Measurements from ENCODE around the gene INTS3.

Gene INTS3

GRCh38 chr1:153727463-153728304 is at the start of gene INTS3:
Gene INTS3 (plus strand): TSS chr1:153728050. CDS start chr1:153728635, 585 bp downstream.
- peaks cover 9% of the 10 kb centered on the region; the same call in 1 of the 2 replicates for H3K4me1 ChIP-seq (ENCODE audit: control insufficient read depth, insufficient read depth, low read length)
- peak within 1 kb of the TSS; percentile 97 for H3K27ac ChIP-seq (ENCODE audit: low read depth, low read length)
- 0 out of 2 replicates have a peak, but pooled peaks cover 9% of the 10 kb centered on the region for H3K36me3 ChIP-seq (ENCODE audit: control insufficient read depth, insufficient read depth, low read length)
- peak within 1 kb of the TSS; percentile 88 for H3K9ac ChIP-seq (ENCODE audit: low read depth, low read length)
- H3K27me3 ChIP-seq (ENCODE audit: control insufficient read depth, insufficient read depth, low read length): no peaks in the 10 kb centered on the region
- H3K4me3 ChIP-seq (ENCODE audit: low read depth, low read length): peak within 1 kb of the TSS; percentile 86
- H3K9me3 ChIP-seq (ENCODE audit: control insufficient read depth, insufficient read depth, low read length): no peaks in the 10 kb centered on the region

DNA sequence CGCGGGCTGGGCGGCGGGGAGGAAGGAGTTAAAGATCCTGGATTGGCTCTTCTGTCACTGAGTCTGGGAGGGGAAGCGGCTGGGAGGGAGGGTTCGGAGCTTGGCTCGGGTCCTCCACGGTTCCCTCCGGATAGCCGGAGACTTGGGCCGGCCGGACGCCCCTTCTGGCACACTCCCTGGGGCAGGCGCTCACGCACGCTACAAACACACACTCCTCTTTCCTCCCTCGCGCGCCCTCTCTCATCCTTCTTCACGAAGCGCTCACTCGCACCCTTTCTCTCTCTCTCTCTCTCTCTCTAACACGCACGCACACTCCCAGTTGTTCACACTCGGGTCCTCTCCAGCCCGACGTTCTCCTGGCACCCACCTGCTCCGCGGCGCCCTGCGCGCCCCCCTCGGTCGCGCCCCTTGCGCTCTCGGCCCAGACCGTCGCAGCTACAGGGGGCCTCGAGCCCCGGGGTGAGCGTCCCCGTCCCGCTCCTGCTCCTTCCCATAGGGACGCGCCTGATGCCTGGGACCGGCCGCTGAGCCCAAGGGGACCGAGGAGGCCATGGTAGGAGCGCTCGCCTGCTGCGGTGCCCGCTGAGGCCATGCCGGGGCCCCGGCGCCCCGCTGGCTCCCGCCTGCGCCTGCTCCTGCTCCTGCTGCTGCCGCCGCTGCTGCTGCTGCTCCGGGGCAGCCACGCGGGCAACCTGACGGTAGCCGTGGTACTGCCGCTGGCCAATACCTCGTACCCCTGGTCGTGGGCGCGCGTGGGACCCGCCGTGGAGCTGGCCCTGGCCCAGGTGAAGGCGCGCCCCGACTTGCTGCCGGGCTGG is 49.1 kb upstream of the INTS3 start, which contains the start of gene NPR1:
Gene NPR1 (plus strand): TSS at position 170 of the 818 bp plus-strand sequence. CDS start 421 bp downstream, at position 591.
- H3K27ac ChIP-seq (ENCODE audit: low read depth, low read length): no peak within 1 kb of the TSS
- no peaks in the 10 kb centered on the region for H3K36me3 ChIP-seq (ENCODE audit: control insufficient read depth, insufficient read depth, low read length)
- H3K9me3 ChIP-seq (ENCODE audit: control insufficient read depth, insufficient read depth, low read length): no peaks in the 10 kb centered on the region
- H3K27me3 ChIP-seq (ENCODE audit: control insufficient read depth, insufficient read depth, low read length): peaks cover 41% of the 10 kb centered on the region
- no peak within 1 kb of the TSS for H3K9ac ChIP-seq (ENCODE audit: low read depth, low read length)
- H3K4me3 ChIP-seq (ENCODE audit: low read depth, low read length): peak within 1 kb of the TSS; percentile 66
- peaks cover 7% of the 10 kb centered on the region for H3K4me1 ChIP-seq (ENCODE audit: control insufficient read depth, insufficient read depth, low read length)

- H3K27me3 ChIP-seq (ENCODE audit: control insufficient read depth, insufficient read depth, low read length): peaks cover 41% of the 10 kb centered on the region
- peaks cover 7% of the 10 kb centered on the region for H3K4me1 ChIP-seq (ENCODE audit: control insufficient read depth, insufficient read depth, low read length)
- peak overlapping the region; percentile 66 for H3K4me3 ChIP-seq (ENCODE audit: low read depth, low read length)
These were observed 48.3 kb upstream of the INTS3 start for GRCh38 chr1:153679337-153680119.

DNA sequence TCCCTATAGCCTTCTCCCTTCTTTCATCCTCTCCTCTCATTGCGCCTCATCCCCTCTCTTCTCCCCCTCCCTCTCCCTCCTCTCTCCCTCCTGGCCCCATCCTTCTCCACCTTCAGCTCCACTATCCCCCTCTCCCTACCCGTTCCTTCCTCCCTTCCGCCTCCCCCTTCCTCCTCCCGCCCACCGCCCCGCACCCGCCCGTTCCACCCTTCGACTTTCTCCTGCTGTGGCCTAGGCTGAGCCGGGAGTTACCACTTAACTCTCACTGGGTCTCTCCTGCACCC is 47.8 kb upstream of the INTS3 start:
- peaks cover 7% of the 10 kb centered on the region for H3K4me1 ChIP-seq (ENCODE audit: control insufficient read depth, insufficient read depth, low read length)
- H3K4me3 ChIP-seq (ENCODE audit: low read depth, low read length): peak overlapping the region; percentile 66
- H3K9ac ChIP-seq (ENCODE audit: low read depth, low read length): no peak overlapping the region
- no peaks in the 10 kb centered on the region for H3K36me3 ChIP-seq (ENCODE audit: control insufficient read depth, insufficient read depth, low read length)
- H3K9me3 ChIP-seq (ENCODE audit: control insufficient read depth, insufficient read depth, low read length): no peaks in the 10 kb centered on the region
- no peak overlapping the region for H3K27ac ChIP-seq (ENCODE audit: low read depth, low read length)
- peaks cover 41% of the 10 kb centered on the region for H3K27me3 ChIP-seq (ENCODE audit: control insufficient read depth, insufficient read depth, low read length)

More at GRCh38 chr1:153679337-153680119, 48.3 kb upstream of the INTS3 start:
- H3K9me3 ChIP-seq (ENCODE audit: control insufficient read depth, insufficient read depth, low read length): no peaks in the 10 kb centered on the region
- no peak overlapping the region for H3K27ac ChIP-seq (ENCODE audit: low read depth, low read length)
- no peak overlapping the region for H3K9ac ChIP-seq (ENCODE audit: low read depth, low read length)
- H3K36me3 ChIP-seq (ENCODE audit: control insufficient read depth, insufficient read depth, low read length): no peaks in the 10 kb centered on the region

GRCh38 chr1:153682730-153683129 is 45.1 kb upstream of the INTS3 start:
- Histone ChIP-seq H3K4me3 (ENCODE audit: low read depth, low read length) (no peak overlapping the region), H3K9me3 (ENCODE audit: control insufficient read depth, insufficient read depth, low read length) (no peaks in the 10 kb centered on the region), H3K4me1 (ENCODE audit: control insufficient read depth, insufficient read depth, low read length) (peaks cover 7% of the 10 kb centered on the region), H3K27me3 (ENCODE audit: control insufficient read depth, insufficient read depth, low read length) (peaks cover 40% of the 10 kb centered on the region), H3K36me3 (ENCODE audit: control insufficient read depth, insufficient read depth, low read length) (0 out of 2 replicates have a peak, but pooled peaks cover 3% of the 10 kb centered on the region), H3K9ac (ENCODE audit: low read depth, low read length) (no peak overlapping the region), H3K27ac (ENCODE audit: low read depth, low read length) (no peak overlapping the region)

DNA sequence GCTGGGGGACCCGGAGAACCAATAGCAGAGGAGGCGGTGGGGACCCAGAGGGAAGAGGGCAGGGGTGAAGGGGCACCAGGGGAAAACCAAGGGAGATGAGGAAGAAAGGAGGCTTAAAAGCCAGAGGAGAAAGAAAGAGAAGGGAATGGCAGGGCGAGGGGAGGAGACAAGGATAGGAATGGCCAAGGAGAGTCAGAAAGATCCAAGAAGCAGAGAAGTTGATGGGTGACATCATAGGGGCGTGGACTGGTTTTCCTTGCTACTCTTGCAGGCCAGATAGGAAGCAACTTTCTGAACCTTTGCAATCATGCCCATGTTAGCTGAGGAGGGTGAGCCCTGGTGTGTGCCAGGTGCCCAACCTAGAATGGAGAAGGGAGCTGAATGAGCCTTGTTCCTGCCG is 44.0 kb upstream of the INTS3 start:
- H3K9me3 ChIP-seq (ENCODE audit: control insufficient read depth, insufficient read depth, low read length): no peaks in the 10 kb centered on the region
- 0 out of 2 replicates have a peak, but pooled peaks cover 3% of the 10 kb centered on the region for H3K36me3 ChIP-seq (ENCODE audit: control insufficient read depth, insufficient read depth, low read length)
- peaks cover 29% of the 10 kb centered on the region for H3K27me3 ChIP-seq (ENCODE audit: control insufficient read depth, insufficient read depth, low read length)
- no peak overlapping the region for H3K4me3 ChIP-seq (ENCODE audit: low read depth, low read length)
- peaks cover 4% of the 10 kb centered on the region for H3K4me1 ChIP-seq (ENCODE audit: control insufficient read depth, insufficient read depth, low read length)
- H3K27ac ChIP-seq (ENCODE audit: low read depth, low read length): no peak overlapping the region
- H3K9ac ChIP-seq (ENCODE audit: low read depth, low read length): no peak overlapping the region

DNA sequence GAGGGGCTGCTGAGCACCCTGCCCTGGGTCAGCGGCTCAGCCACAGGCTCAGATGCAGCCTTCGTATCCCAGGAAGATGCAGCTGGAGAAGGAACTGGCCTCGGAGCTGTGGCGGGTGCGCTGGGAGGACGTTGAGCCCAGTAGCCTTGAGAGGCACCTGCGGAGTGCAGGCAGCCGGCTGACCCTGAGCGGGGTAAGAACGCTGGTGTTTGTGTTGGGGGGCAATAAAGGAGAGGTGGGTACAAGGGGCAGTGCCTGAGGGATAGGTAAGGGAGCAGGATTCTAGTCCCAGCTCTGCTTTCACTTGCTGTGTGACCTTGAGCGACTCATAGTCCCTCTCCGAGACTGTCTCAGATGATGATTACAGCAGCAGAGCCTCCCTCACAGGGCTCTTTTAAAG is 43.0 kb upstream of the INTS3 start:
- no peak overlapping the region for H3K4me3 ChIP-seq (ENCODE audit: low read depth, low read length)
- 0 out of 2 replicates have a peak, but pooled peaks cover 3% of the 10 kb centered on the region for H3K36me3 ChIP-seq (ENCODE audit: control insufficient read depth, insufficient read depth, low read length)
- no peak overlapping the region for H3K9ac ChIP-seq (ENCODE audit: low read depth, low read length)
- peaks cover 4% of the 10 kb centered on the region for H3K4me1 ChIP-seq (ENCODE audit: control insufficient read depth, insufficient read depth, low read length)
- H3K27me3 ChIP-seq (ENCODE audit: control insufficient read depth, insufficient read depth, low read length): peaks cover 19% of the 10 kb centered on the region
- H3K27ac ChIP-seq (ENCODE audit: low read depth, low read length): no peak overlapping the region
- no peaks in the 10 kb centered on the region for H3K9me3 ChIP-seq (ENCODE audit: control insufficient read depth, insufficient read depth, low read length)

GRCh38 chr1:153685544-153686340 is 42.1 kb upstream of the INTS3 start:
- Histone ChIP-seq H3K36me3 (ENCODE audit: control insufficient read depth, insufficient read depth, low read length) (0 out of 2 replicates have a peak, but pooled peaks cover 3% of the 10 kb centered on the region), H3K4me3 (ENCODE audit: low read depth, low read length) (no peak overlapping the region), H3K4me1 (ENCODE audit: control insufficient read depth, insufficient read depth, low read length) (no peaks in the 10 kb centered on the region), H3K9me3 (ENCODE audit: control insufficient read depth, insufficient read depth, low read length) (no peaks in the 10 kb centered on the region), H3K9ac (ENCODE audit: low read depth, low read length) (no peak overlapping the region), H3K27ac (ENCODE audit: low read depth, low read length) (no peak overlapping the region), H3K27me3 (ENCODE audit: control insufficient read depth, insufficient read depth, low read length) (peaks cover 10% of the 10 kb centered on the region)

- no peaks in the 10 kb centered on the region for H3K9me3 ChIP-seq (ENCODE audit: control insufficient read depth, insufficient read depth, low read length)
- no peaks in the 10 kb centered on the region for H3K27me3 ChIP-seq (ENCODE audit: control insufficient read depth, insufficient read depth, low read length)
- H3K9ac ChIP-seq (ENCODE audit: low read depth, low read length): no peak overlapping the region
- no peak overlapping the region for H3K4me3 ChIP-seq (ENCODE audit: low read depth, low read length)
- H3K4me1 ChIP-seq (ENCODE audit: control insufficient read depth, insufficient read depth, low read length): no peaks in the 10 kb centered on the region
- no peak overlapping the region for H3K27ac ChIP-seq (ENCODE audit: low read depth, low read length)
- H3K36me3 ChIP-seq (ENCODE audit: control insufficient read depth, insufficient read depth, low read length): 0 out of 2 replicates have a peak, but pooled peaks cover 3% of the 10 kb centered on the region
These were observed 40.3 kb upstream of the INTS3 start for GRCh38 chr1:153687346-153688125.
